HFF-Myc (cell line): ENCODE results near the gene AHDC1.
"Not testable (repeated sequence)": the region's sequence is repeated elsewhere in the genome, so short reads cannot be mapped to it uniquely, and the experiment has no call there.

Experiments used
- DNase-seq: peaks from one replicate; pipeline ENCODE4 v3.0.0-alpha.2; 2011; ENCODE audit warnings: low read depth; ENCODE audit errors: extremely low read depth
- H3K4me3 ChIP-seq: replicated peaks from 2 replicates; pipeline ENCODE4 v1.5.1; 2011; ENCODE audit warnings: low read depth, mild to moderate bottlenecking, control low read depth, low read length
- CTCF ChIP-seq: IDR thresholded peaks from 2 replicates; pipeline ENCODE4 v1.5.1; 2012; ENCODE audit warnings: mild to moderate bottlenecking, low read depth, low read length, control low read depth; ENCODE audit errors: missing control alignments

AHDC1 gene

GRCh38 chr1:27648602-27649305, 44.8 kb upstream of the AHDC1 start:
- no peak overlapping the region for H3K4me3 ChIP-seq
- TF ChIP-seq CTCF: no peak
- no peak for DNase-seq

GRCh38 chr1:27647328-27647727, 43.4 kb upstream of the AHDC1 start:
- no peak overlapping the region for H3K4me3 ChIP-seq
- DNase-seq: no peak
- TF ChIP-seq CTCF: no peak

GRCh38 chr1:27646676-27647075, 42.7 kb upstream of the AHDC1 start:
- no peak for DNase-seq
- H3K4me3 ChIP-seq: no peak overlapping the region
- TF ChIP-seq CTCF: no peak

GRCh38 chr1:27645071-27645415, 41.1 kb upstream of the AHDC1 start:
- no peak for DNase-seq
- H3K4me3 ChIP-seq: no peak overlapping the region
- no peak for TF ChIP-seq CTCF

- no peak for TF ChIP-seq CTCF
- no peak for DNase-seq
- no peak overlapping the region for H3K4me3 ChIP-seq
Observed at GRCh38 chr1:27644369-27645070, 40.6 kb upstream of the AHDC1 start.

GRCh38 chr1:27643600-27644368, 39.8 kb upstream of the AHDC1 start:
- no peak for DNase-seq
- peak; percentile 85 for TF ChIP-seq CTCF
- no peak overlapping the region for H3K4me3 ChIP-seq

- H3K4me3 ChIP-seq, DNase-seq: not testable (repeated sequence)
Observed at GRCh38 chr1:27640514-27640913, 36.6 kb upstream of the AHDC1 start.
